ENCODE data around the gene DAB1. TPM values are rescaled to one million over a fixed set of nuclear protein-coding genes. Genes with fewer than 3 reads are reported as not detected.

The DAB1 gene
- total RNA-seq, 4 donors from 2014 or later = 0.48 to 1.2 TPM; not detected in 2

GRCh38 chr1:56983484-56983883 lies 440.4 kb downstream of the DAB1 start:
- intact Hi-C loops (cut with DNase I; ENCODE audit: low total_unique reads) = no loop called here
- no peaks in the 10 kb centered on the region for H3K9me3 ChIP-seq
- WGBS, 2 donors (ENCODE audit: low coverage in 1 of 2) = 75 to 82% methylated on average over 6 of the region's 6 CpGs
- no peak overlapping the region for H3K27ac ChIP-seq
- H3K27me3 ChIP-seq = no peaks in the 10 kb centered on the region
- no peak overlapping the region for H3K4me3 ChIP-seq
- no peak for DNase-seq
- no peaks in the 10 kb centered on the region for H3K4me1 ChIP-seq
- TF ChIP-seq POLR2A (IDR thresholded peaks at IDR 0.05) (no peak), EP300 (IDR thresholded peaks at IDR 0.05; ENCODE audit: low read depth) (no peak)
- no peaks in the 10 kb centered on the region for H3K36me3 ChIP-seq
- in situ Hi-C loops (cut with MboI; ENCODE audit: low pct_ligation_motif_present in 1 of 4, low pct_unique_long_range_greater_than_20kb in 1 of 4, low sequenced_read_pairs in 3 of 4) = no loop called here

GRCh38 chr1:56979986-56980755 lies 443.7 kb downstream of the DAB1 start:
- no peaks in the 10 kb centered on the region for H3K9me3 ChIP-seq
- no peak for DNase-seq
- TF ChIP-seq POLR2A (IDR thresholded peaks at IDR 0.05) = no peak
- WGBS, 2 donors (ENCODE audit: low coverage in 1 of 2) = 22 to 45% methylated on average over 3 to 4 of the region's 4 CpGs
- no peaks in the 10 kb centered on the region for H3K27me3 ChIP-seq
- no peaks in the 10 kb centered on the region for H3K36me3 ChIP-seq
- intact Hi-C loops (cut with DNase I; ENCODE audit: low total_unique reads) (no loop called here), in situ Hi-C loops (cut with MboI; ENCODE audit: low pct_ligation_motif_present in 1 of 4, low pct_unique_long_range_greater_than_20kb in 1 of 4, low sequenced_read_pairs in 3 of 4) (no loop called here)
- no peaks in the 10 kb centered on the region for H3K4me1 ChIP-seq
- no peak overlapping the region for H3K27ac ChIP-seq
- H3K4me3 ChIP-seq = no peak overlapping the region

GRCh38 chr1:56978819-56979218 lies 445.0 kb downstream of the DAB1 start:
- Histone ChIP-seq H3K4me3 (no peak overlapping the region), H3K27me3 (no peaks in the 10 kb centered on the region), H3K27ac (no peak overlapping the region), H3K36me3 (no peaks in the 10 kb centered on the region), H3K9me3 (no peaks in the 10 kb centered on the region), H3K4me1 (no peaks in the 10 kb centered on the region)
- TF ChIP-seq EP300 (IDR thresholded peaks at IDR 0.05; ENCODE audit: low read depth) (no peak), POLR2A (IDR thresholded peaks at IDR 0.05) (no peak), CTCF (IDR thresholded peaks at IDR 0.05) (no peak), POLR2AphosphoS5 (IDR thresholded peaks at IDR 0.05) (no peak)
- in situ Hi-C loops (cut with MboI; ENCODE audit: low pct_ligation_motif_present in 1 of 4, low pct_unique_long_range_greater_than_20kb in 1 of 4, low sequenced_read_pairs in 3 of 4) (no loop called here), intact Hi-C loops (cut with DNase I; ENCODE audit: low total_unique reads) (no loop called here)
- WGBS, 2 donors (ENCODE audit: low coverage in 1 of 2) = 83 to 84% methylated on average over 4 to 5 of the region's 5 CpGs
- DNase-seq = no peak

GRCh38 chr1:56977910-56978309 lies 445.9 kb downstream of the DAB1 start:
- no peak for DNase-seq
- no peak for TF ChIP-seq EP300 (IDR thresholded peaks at IDR 0.05; ENCODE audit: low read depth)
- no peak for TF ChIP-seq POLR2AphosphoS5 (IDR thresholded peaks at IDR 0.05)
- Histone ChIP-seq H3K36me3 (no peaks in the 10 kb centered on the region), H3K27me3 (no peaks in the 10 kb centered on the region), H3K4me3 (no peak overlapping the region), H3K9me3 (no peaks in the 10 kb centered on the region), H3K27ac (no peak overlapping the region), H3K4me1 (no peaks in the 10 kb centered on the region)
- intact Hi-C loops (cut with DNase I; ENCODE audit: low total_unique reads) = no loop called here
- 66 to 67% methylated on average over 4 of the region's 4 CpGs for WGBS, 2 donors (ENCODE audit: low coverage in 1 of 2)
- in situ Hi-C loops (cut with MboI; ENCODE audit: low pct_ligation_motif_present in 1 of 4, low pct_unique_long_range_greater_than_20kb in 1 of 4, low sequenced_read_pairs in 3 of 4) = no loop called here

- no peak overlapping the region for H3K27ac ChIP-seq
- H3K4me3 ChIP-seq = no peak overlapping the region
- DNase-seq = no peak
- no peaks in the 10 kb centered on the region for H3K4me1 ChIP-seq
- H3K36me3 ChIP-seq = no peaks in the 10 kb centered on the region
- TF ChIP-seq POLR2AphosphoS5 (IDR thresholded peaks at IDR 0.05) (no peak), POLR2A (IDR thresholded peaks at IDR 0.05) (no peak), CTCF (IDR thresholded peaks at IDR 0.05) (no peak), EP300 (IDR thresholded peaks at IDR 0.05; ENCODE audit: low read depth) (no peak)
- intact Hi-C loops (cut with DNase I; ENCODE audit: low total_unique reads) (no loop called here), in situ Hi-C loops (cut with MboI; ENCODE audit: low pct_ligation_motif_present in 1 of 4, low pct_unique_long_range_greater_than_20kb in 1 of 4, low sequenced_read_pairs in 3 of 4) (no loop called here)
- 71 to 82% methylated on average over 4 of the region's 4 CpGs for WGBS, 2 donors (ENCODE audit: low coverage in 1 of 2)
- H3K27me3 ChIP-seq = no peaks in the 10 kb centered on the region
- H3K9me3 ChIP-seq = no peaks in the 10 kb centered on the region
Measured at GRCh38 chr1:56975446-56975845, 448.4 kb downstream of the DAB1 start.

All from transverse colon (tissue), 4 donors.